Keratinocyte (primary cell): ENCODE data around the gene TOLLIP. TPM values are rescaled to one million over a fixed set of nuclear protein-coding genes. Genes with fewer than 3 reads are reported as not detected.

Source experiments
- DNase-seq: peaks from one replicate; pipeline ENCODE4 v3.0.0-alpha.2; 2011; ENCODE audit warnings: low read depth, missing footprints, low spot score
- FAIRE-seq: peaks from 2 replicates; lab custom pipeline; 2011; peaks lifted over from hg19 to GRCh38; lab: Jason Lieb, UNC
- H2AFZ ChIP-seq: 2 replicates; pipeline ENCODE4 v1.6.0; 2012; ENCODE audit warnings: low read length, control low read depth, inconsistent platforms; ENCODE audit not compliant: control insufficient read depth
- H3K27ac ChIP-seq: 2 replicates; pipeline ENCODE4 v1.5.1; 2011; ENCODE audit warnings: low read length; ENCODE audit not compliant: control insufficient read depth, insufficient read depth
- H3K27me3 ChIP-seq: 3 replicates; pipeline ENCODE4 v1.6.0; 2011; ENCODE audit warnings: low read length; ENCODE audit not compliant: control insufficient read depth, insufficient read depth; ENCODE audit errors: extremely low read depth
- H3K36me3 ChIP-seq, 2 experiments: 2 replicates in 1 of 2; 3 replicates in 1 of 2; pipeline ENCODE4 v1.5.1; 2011; ENCODE audit warnings: low read length in 2 of 2, mild to moderate bottlenecking in 1 of 2; ENCODE audit not compliant: control insufficient read depth in 2 of 2, insufficient read depth in 2 of 2; ENCODE audit errors: extremely low read depth in 1 of 2
- H3K4me1 ChIP-seq: 3 replicates; pipeline ENCODE4 v1.5.1; 2011; ENCODE audit warnings: low read length; ENCODE audit not compliant: control insufficient read depth, insufficient read depth; ENCODE audit errors: extremely low read depth
- H3K4me2 ChIP-seq: 3 replicates; pipeline ENCODE4 v1.6.0; 2011; ENCODE audit warnings: low read depth, low read length; ENCODE audit not compliant: control insufficient read depth, insufficient read depth; ENCODE audit errors: extremely low read depth
- H3K4me3 ChIP-seq, 3 experiments: fragments of 200-600 bp in 1 of 3; sonication (generic) in 1 of 3; 2 replicates in 2 of 3; 3 replicates in 1 of 3; pipeline ENCODE4 v1.5.1; 2011 to 2016; ENCODE audit warnings: low read length in 3 of 3, mild to moderate bottlenecking in 3 of 3, control low read depth in 2 of 3, inconsistent platforms in 1 of 3, low read depth in 1 of 3, mixed read lengths in 1 of 3, mixed run types in 1 of 3, moderate library complexity in 1 of 3; ENCODE audit not compliant: control insufficient read depth in 2 of 3, insufficient read depth in 2 of 3; ENCODE audit errors: extremely low read depth in 1 of 3
- H3K79me2 ChIP-seq: 2 replicates; pipeline ENCODE4 v1.6.0; 2012; ENCODE audit warnings: low read length; ENCODE audit not compliant: control insufficient read depth, insufficient read depth
- H3K9ac ChIP-seq: 3 replicates; pipeline ENCODE4 v1.6.0; 2011; ENCODE audit warnings: low read length; ENCODE audit not compliant: control insufficient read depth, insufficient read depth; ENCODE audit errors: extremely low read depth
- H3K9me1 ChIP-seq: 3 replicates; pipeline ENCODE4 v1.6.0; 2011; ENCODE audit warnings: low read length; ENCODE audit not compliant: control insufficient read depth, insufficient read depth; ENCODE audit errors: extremely low read depth
- H3K9me3 ChIP-seq: 2 replicates; pipeline ENCODE4 v1.5.1; 2012; ENCODE audit warnings: low read depth, low read length; ENCODE audit not compliant: control insufficient read depth
- H4K20me1 ChIP-seq: 3 replicates; pipeline ENCODE4 v1.6.0; 2011; ENCODE audit warnings: low read length; ENCODE audit not compliant: control insufficient read depth, insufficient read depth; ENCODE audit errors: extremely low read depth
- EZH2 ChIP-seq: IDR thresholded peaks from one replicate; pipeline ENCODE4 v1.6.1; 2012; ENCODE audit warnings: inconsistent platforms, mild to moderate bottlenecking, low read length, moderate library complexity
- dilution Hi-C: fragments of 300-500 bp; cut with MboI; formaldehyde crosslinking; loops from one replicate; pipeline ENCODE4 v1.7.0; 2020; ENCODE audit warnings: low sequenced_read_pairs; ENCODE audit not compliant: extremely low pct_ligation_motif_present
- polyA plus RNA-seq, 5 experiments: library from polyadenylated mRNA; depleted of rRNA in 3 of 5; stranded (reverse) in 3 of 5; stranded (forward) in 1 of 5; unstranded in 1 of 5; fragments of >200 nt; gene quantifications; 1 replicate in 1 of 5; 2 replicates in 3 of 5; 3 replicates in 1 of 5; pipeline versions ENCODE4 v1.2.1 to v1.2.3, GENCODE V29; 2011 to 2012; ENCODE audit warnings: missing spikeins in 2 of 5, low read depth in 1 of 5, low replicate concordance in 1 of 5
- TF ChIP-seq, protein P1 (sequence below), 3 experiments: IDR thresholded peaks in 1 of 3; conservative IDR thresholded peaks in 1 of 3; optimal IDR thresholded peaks in 1 of 3; 2 replicates in 2 of 3; 3 replicates in 1 of 3; pipeline versions ENCODE3 to v1.5.1; 2011; ENCODE audit warnings: low read length in 3 of 3, mild to moderate bottlenecking in 3 of 3, moderate library complexity in 2 of 3, control low read depth in 1 of 3, inconsistent platforms in 1 of 3; ENCODE audit not compliant: insufficient read depth in 2 of 3; ENCODE audit errors: extremely low read depth in 1 of 3

TOLLIP gene
- polyA plus RNA-seq, 1 donor (not counting 4 experiments of a cell fraction or from before 2014, with no cell fraction given), result 40.2 TPM

DNA sequence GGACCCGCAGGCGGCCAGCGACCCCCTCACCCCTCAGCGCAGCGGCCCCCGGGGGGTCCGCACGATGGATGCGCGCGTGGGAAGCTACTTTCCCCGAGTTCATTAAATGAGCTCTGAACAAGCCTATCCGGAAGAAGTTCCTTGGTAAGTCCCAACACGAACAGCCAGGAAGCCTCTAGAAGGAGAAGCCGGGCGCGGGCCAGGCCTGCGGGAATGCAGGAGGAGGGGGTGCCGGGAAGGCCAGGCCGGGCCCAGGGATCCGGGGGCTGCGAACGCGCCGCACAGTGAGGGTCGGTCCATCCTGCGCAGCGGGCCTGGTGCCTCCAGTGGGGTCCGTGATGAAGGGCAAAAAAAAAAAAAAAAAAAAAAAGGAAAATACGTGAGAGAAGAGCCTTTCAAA is 36.9 kb downstream of the TOLLIP start:
- DNase-seq, result no peak
- H3K36me3 ChIP-seq, result peaks cover 9 to 21% of the 10 kb centered on the region in 2 experiments
- TF ChIP-seq, protein P1, sequence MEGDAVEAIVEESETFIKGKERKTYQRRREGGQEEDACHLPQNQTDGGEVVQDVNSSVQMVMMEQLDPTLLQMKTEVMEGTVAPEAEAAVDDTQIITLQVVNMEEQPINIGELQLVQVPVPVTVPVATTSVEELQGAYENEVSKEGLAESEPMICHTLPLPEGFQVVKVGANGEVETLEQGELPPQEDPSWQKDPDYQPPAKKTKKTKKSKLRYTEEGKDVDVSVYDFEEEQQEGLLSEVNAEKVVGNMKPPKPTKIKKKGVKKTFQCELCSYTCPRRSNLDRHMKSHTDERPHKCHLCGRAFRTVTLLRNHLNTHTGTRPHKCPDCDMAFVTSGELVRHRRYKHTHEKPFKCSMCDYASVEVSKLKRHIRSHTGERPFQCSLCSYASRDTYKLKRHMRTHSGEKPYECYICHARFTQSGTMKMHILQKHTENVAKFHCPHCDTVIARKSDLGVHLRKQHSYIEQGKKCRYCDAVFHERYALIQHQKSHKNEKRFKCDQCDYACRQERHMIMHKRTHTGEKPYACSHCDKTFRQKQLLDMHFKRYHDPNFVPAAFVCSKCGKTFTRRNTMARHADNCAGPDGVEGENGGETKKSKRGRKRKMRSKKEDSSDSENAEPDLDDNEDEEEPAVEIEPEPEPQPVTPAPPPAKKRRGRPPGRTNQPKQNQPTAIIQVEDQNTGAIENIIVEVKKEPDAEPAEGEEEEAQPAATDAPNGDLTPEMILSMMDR (optimal IDR thresholded peaks at IDR 0.05 in 1 of 3, IDR thresholded peaks at IDR 0.05 in 1 of 3, conservative IDR thresholded peaks at IDR 0.05 in 1 of 3; ENCODE audit: extremely low read depth in 1 of 3, insufficient read depth in 2 of 3, low read length in 3 of 3), result no peak
- TF ChIP-seq EZH2, result no peak
- H2AFZ ChIP-seq, result no peak overlapping the region
- H3K4me3 ChIP-seq, result no peak overlapping the region
- H3K9me3 ChIP-seq, result no peaks in the 10 kb centered on the region
- peaks cover 2% of the 10 kb centered on the region for H4K20me1 ChIP-seq
- dilution Hi-C loops, result no loop called here
- no peak overlapping the region for H3K4me2 ChIP-seq
- H3K9ac ChIP-seq, result no peak overlapping the region
- no peaks in the 10 kb centered on the region for H3K27me3 ChIP-seq
- no peak overlapping the region for H3K27ac ChIP-seq
- no peaks in the 10 kb centered on the region for H3K4me1 ChIP-seq
- no peaks in the 10 kb centered on the region for H3K9me1 ChIP-seq
- no peaks in the 10 kb centered on the region for H3K79me2 ChIP-seq
- no peak for FAIRE-seq

DNA sequence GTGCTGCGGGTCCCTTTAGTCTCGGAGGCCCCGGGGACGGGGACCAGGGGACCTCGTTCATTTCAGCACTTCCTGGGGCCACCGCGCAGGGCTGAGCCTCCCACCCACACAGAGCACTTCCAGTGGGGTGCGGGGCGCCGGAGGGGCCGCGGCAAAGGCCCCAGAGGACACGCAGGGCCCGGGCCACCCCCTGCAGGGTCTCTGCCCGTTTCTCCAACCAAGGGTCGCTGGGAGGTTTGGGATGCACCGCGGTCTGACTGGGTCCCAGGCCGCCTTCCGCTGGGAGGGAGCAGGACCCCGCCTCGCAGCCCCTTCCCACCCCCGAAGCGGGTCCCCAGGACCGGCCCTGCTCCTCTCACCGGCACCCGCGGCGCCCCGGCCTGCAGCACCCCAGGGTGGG is 37.5 kb downstream of the TOLLIP start:
- FAIRE-seq, result no peak
- H3K9ac ChIP-seq, result no peak overlapping the region
- no peak for DNase-seq

More for the DNA sequence above, 37.5 kb downstream of the TOLLIP start:
- H3K27me3 ChIP-seq, result no peaks in the 10 kb centered on the region
- no peak overlapping the region for H2AFZ ChIP-seq
- no peaks in the 10 kb centered on the region for H3K79me2 ChIP-seq
- dilution Hi-C loops, result no loop called here
- H3K9me1 ChIP-seq, result no peaks in the 10 kb centered on the region
- TF ChIP-seq EZH2, result no peak
- TF ChIP-seq, protein P1 (optimal IDR thresholded peaks at IDR 0.05 in 1 of 3, IDR thresholded peaks at IDR 0.05 in 1 of 3, conservative IDR thresholded peaks at IDR 0.05 in 1 of 3; ENCODE audit: extremely low read depth in 1 of 3, insufficient read depth in 2 of 3, low read length in 3 of 3), result no peak
- no peak overlapping the region for H3K27ac ChIP-seq
- no peaks in the 10 kb centered on the region for H3K4me1 ChIP-seq
- H4K20me1 ChIP-seq, result peaks cover 2% of the 10 kb centered on the region
- H3K9me3 ChIP-seq, result no peaks in the 10 kb centered on the region
- no peak overlapping the region for H3K4me3 ChIP-seq
- H3K36me3 ChIP-seq, result peaks cover 9 to 18% of the 10 kb centered on the region in 2 experiments
- H3K4me2 ChIP-seq, result no peak overlapping the region
